GM19324 (cell line): ENCODE measurements around the gene MCM8.
"Not testable (repeated sequence)": the region's sequence is repeated elsewhere in the genome, so short reads cannot be mapped to it uniquely, and the experiment has no call there.

Experiments used
- ATAC-seq: cut with Tn5 transposase; IDR thresholded peaks from one replicate; pipeline ENCODE4 v1.9.1; 2021; ENCODE audit warnings: mild to moderate bottlenecking, moderate library complexity; ENCODE audit not compliant: unreplicated experiment, low FRiP score

Gene MCM8

GRCh38 chr20:5991623-5992441 lies 41.4 kb downstream of the MCM8 start:
- ATAC-seq = no peak

- ATAC-seq = peak; percentile 75
Measured at GRCh38 chr20:5996765-5997164, 46.3 kb downstream of the MCM8 start.

- ATAC-seq = no peak
Measured at GRCh38 chr20:5999783-6000182, 49.3 kb downstream of the MCM8 start.

- ATAC-seq = no peak
Measured at GRCh38 chr20:6000871-6001270, 50.4 kb downstream of the MCM8 start.

GRCh38 chr20:6006603-6006949 lies 56.1 kb downstream of the MCM8 start:
- ATAC-seq = no peak

GRCh38 chr20:6007094-6007528 lies 56.7 kb downstream of the MCM8 start:
- no peak for ATAC-seq

GRCh38 chr20:6007529-6008103 lies 57.2 kb downstream of the MCM8 start:
- no peak for ATAC-seq

GRCh38 chr20:6008254-6008653 lies 57.8 kb downstream of the MCM8 start:
- no peak for ATAC-seq

GRCh38 chr20:6012179-6012578 lies 61.7 kb downstream of the MCM8 start:
- no peak for ATAC-seq

GRCh38 chr20:6014017-6014416 lies 63.6 kb downstream of the MCM8 start:
- no peak for ATAC-seq

GRCh38 chr20:6014957-6015356 lies 64.5 kb downstream of the MCM8 start:
- no peak for ATAC-seq

GRCh38 chr20:6017467-6017866 lies 67.0 kb downstream of the MCM8 start:
- no peak for ATAC-seq

GRCh38 chr20:6017880-6018279 lies 67.4 kb downstream of the MCM8 start:
- no peak for ATAC-seq

GRCh38 chr20:6024768-6025167 lies 74.3 kb downstream of the MCM8 start:
- no peak for ATAC-seq

- ATAC-seq = no peak
Measured at GRCh38 chr20:6026051-6026450, 75.6 kb downstream of the MCM8 start.

- no peak for ATAC-seq
Measured at GRCh38 chr20:6028818-6029217, 78.4 kb downstream of the MCM8 start.

- ATAC-seq = no peak
Measured at GRCh38 chr20:6029538-6029937, 79.1 kb downstream of the MCM8 start.

GRCh38 chr20:6030453-6031080 lies 80.1 kb downstream of the MCM8 start:
- no peak for ATAC-seq

GRCh38 chr20:6032907-6033306 lies 82.5 kb downstream of the MCM8 start:
- ATAC-seq = not testable (repeated sequence)

- no peak for ATAC-seq
Measured at GRCh38 chr20:6034134-6034969, 83.9 kb downstream of the MCM8 start.

GRCh38 chr20:6036213-6036612 lies 85.8 kb downstream of the MCM8 start:
- no peak for ATAC-seq
